Endothelial cell of umbilical vein (primary cell): ENCODE data around the gene PLEKHG4. TPM values are rescaled to one million over a fixed set of nuclear protein-coding genes. Genes with fewer than 3 reads are reported as not detected.

Experiments
- BruUV-seq: library from RNA; stranded (reverse); fragments of 400-500 nt; replicated peaks from 2 replicates; lab custom pipeline; 2021; lab: Mats Ljungman, UMichigan
- CTCF ChIA-PET: fragments of 300-600, 350-600 bp; sonication (Branson Sonifier 250); formaldehyde crosslinking; loops from one replicate; lab custom pipeline; 2021; ENCODE audit warnings: antibody characterized with exemption, inconsistent platforms; lab: Charles Lee
- POLR2A ChIA-PET: fragments of 300-600, 350-600 bp; sonication (Branson Sonifier 250); formaldehyde crosslinking; loops from one replicate; lab custom pipeline; 2021; ENCODE audit warnings: antibody characterized with exemption, inconsistent platforms; lab: Charles Lee
- DNase-seq: peaks from one replicate; pipeline ENCODE4 v3.0.0-alpha.2; 2011; ENCODE audit warnings: low read depth, low spot score
- FAIRE-seq: peaks from 2 replicates; lab custom pipeline; 2011; peaks lifted over from hg19 to GRCh38; lab: Jason Lieb, UNC
- H2AFZ ChIP-seq: 2 replicates; pipeline ENCODE4 v1.6.0; 2012; ENCODE audit warnings: low read depth, low read length, control low read depth, inconsistent platforms
- H3K27ac ChIP-seq: 2 replicates; pipeline ENCODE4 v1.5.1; 2011; ENCODE audit warnings: low read depth, mild to moderate bottlenecking, control low read depth, low read length, moderate library complexity; ENCODE audit not compliant: insufficient read depth
- H3K27me3 ChIP-seq, 2 experiments: 2 replicates each; pipeline versions ENCODE4 v1.6.0 to v1.6.1; 2011; ENCODE audit warnings: low read length in 2 of 2, mixed read lengths in 1 of 2; ENCODE audit not compliant: control insufficient read depth in 2 of 2, insufficient read depth in 2 of 2
- H3K36me3 ChIP-seq, 2 experiments: 2 replicates in 1 of 2; 3 replicates in 1 of 2; pipeline ENCODE4 v1.5.1; 2011; ENCODE audit warnings: low read length in 2 of 2, mild to moderate bottlenecking in 1 of 2, moderate library complexity in 1 of 2; ENCODE audit not compliant: control insufficient read depth in 2 of 2, insufficient read depth in 2 of 2; ENCODE audit errors: extremely low read depth in 1 of 2
- H3K4me1 ChIP-seq: 3 replicates; pipeline ENCODE4 v1.5.1; 2011; ENCODE audit warnings: mild to moderate bottlenecking, low read length; ENCODE audit not compliant: control insufficient read depth, insufficient read depth; ENCODE audit errors: extremely low read depth
- H3K4me2 ChIP-seq: 2 replicates; pipeline ENCODE4 v1.6.1; 2011; ENCODE audit warnings: low read length, control low read depth, mixed read lengths; ENCODE audit not compliant: insufficient read depth
- H3K4me3 ChIP-seq, 3 experiments: fragments of 200-600 bp in 1 of 3; sonication (generic), shearing (Covaris generic) in 1 of 3; replicated peaks in 1 of 3; 2 replicates each; pipeline ENCODE4 v1.5.1; 2011 to 2016; ENCODE audit warnings: control low read depth in 3 of 3, low read length in 3 of 3, mild to moderate bottlenecking in 2 of 3, inconsistent platforms in 1 of 3, low read depth in 1 of 3, moderate library complexity in 1 of 3; ENCODE audit not compliant: insufficient read depth in 1 of 3
- H3K79me2 ChIP-seq: 2 replicates; pipeline ENCODE4 v1.6.0; 2012; ENCODE audit warnings: low read length, inconsistent platforms; ENCODE audit not compliant: control insufficient read depth, insufficient read depth
- H3K9ac ChIP-seq: replicated peaks from 2 replicates; pipeline ENCODE3; 2011; ENCODE audit warnings: low read length, control low read depth; ENCODE audit not compliant: insufficient read depth; ENCODE audit errors: extremely low read depth
- H3K9me1 ChIP-seq: replicated peaks from 3 replicates; pipeline ENCODE4 v1.6.0; 2011; ENCODE audit warnings: mild to moderate bottlenecking, low read length; ENCODE audit not compliant: control insufficient read depth, insufficient read depth; ENCODE audit errors: extremely low read depth
- H3K9me3 ChIP-seq: replicated peaks from 2 replicates; pipeline ENCODE4 v1.5.1; 2012; ENCODE audit warnings: low read length, inconsistent platforms; ENCODE audit not compliant: control insufficient read depth, insufficient read depth
- H4K20me1 ChIP-seq: replicated peaks from 2 replicates; pipeline ENCODE3; 2011; ENCODE audit warnings: mild to moderate bottlenecking, low read length; ENCODE audit not compliant: control insufficient read depth, insufficient read depth; ENCODE audit errors: extremely low read depth
- CTCF ChIP-seq, 2 donors: IDR thresholded peaks; 1 replicate in 1 of 2; 2 replicates in 1 of 2; pipeline ENCODE4 v1.5.1; 2011; ENCODE audit warnings: low read length in 2 of 2, mild to moderate bottlenecking in 2 of 2, moderate library complexity in 2 of 2, control low read depth in 1 of 2, inconsistent platforms in 1 of 2, low read depth in 1 of 2; ENCODE audit not compliant: insufficient read depth in 1 of 2; ENCODE audit errors: extremely low read depth in 1 of 2
- EZH2 ChIP-seq: IDR thresholded peaks from 2 replicates; pipeline ENCODE4 v1.6.1; 2012; ENCODE audit warnings: borderline replicate concordance, low read depth, mild to moderate bottlenecking, moderate library complexity, low read length, inconsistent platforms; ENCODE audit not compliant: severe bottlenecking
- FOS ChIP-seq: IDR thresholded peaks from 2 replicates; pipeline ENCODE4 v1.6.1; 2011; ENCODE audit warnings: mild to moderate bottlenecking, low read length, moderate library complexity, borderline replicate concordance; ENCODE audit not compliant: insufficient read depth
- GATA2 ChIP-seq: IDR thresholded peaks from 2 replicates; pipeline ENCODE4 v1.7.0; 2011; ENCODE audit warnings: low read depth, mild to moderate bottlenecking, moderate library complexity, mixed read lengths, low read length; ENCODE audit not compliant: insufficient read length, insufficient read depth
- JUN ChIP-seq: IDR thresholded peaks from 2 replicates; pipeline ENCODE4 v1.6.1; 2011; ENCODE audit warnings: borderline replicate concordance, low read depth; ENCODE audit not compliant: insufficient read length, insufficient read depth
- MYC ChIP-seq: IDR thresholded peaks from one replicate; pipeline ENCODE4 v1.6.1; 2011; ENCODE audit warnings: mild to moderate bottlenecking, low read depth, low read length
- POLR2A ChIP-seq: IDR thresholded peaks from 2 replicates; pipeline ENCODE4 v1.6.1; 2012; ENCODE audit warnings: low read depth, mild to moderate bottlenecking, control low read depth, low read length
- POLR2AphosphoS5 ChIP-seq: IDR thresholded peaks from 2 replicates; pipeline ENCODE4 v1.6.1; 2012; ENCODE audit warnings: low read depth, mild to moderate bottlenecking, control low read depth, low read length, moderate library complexity; ENCODE audit not compliant: insufficient read depth
- dilution Hi-C: fragments of 300-500 bp; cut with MboI; formaldehyde crosslinking; loops from one replicate; pipeline ENCODE4 v1.15.0; 2019; ENCODE audit warnings: low sequenced_read_pairs; ENCODE audit not compliant: extremely low pct_ligation_motif_present
- intact Hi-C: fragments of 100-400 bp; cut with micrococcal nuclease; formaldehyde crosslinking; loops from one replicate; pipeline ENCODE4 v1.10.0; 2022
- polyA plus RNA-seq, 4 experiments: library from polyadenylated mRNA; depleted of rRNA in 3 of 4; stranded (reverse) in 3 of 4; unstranded in 1 of 4; fragments of >200 nt; gene quantifications; 2 replicates each; pipeline versions ENCODE4 v1.2.1 to v1.2.3, GENCODE V29; 2011 to 2012; ENCODE audit warnings: missing spikeins in 1 of 4
- total RNA-seq: library from RNA; stranded (reverse); gene quantifications from 2 replicates; pipeline ENCODE4 v1.2.3, GENCODE V29; 2021
- TF ChIP-seq, protein P1 (sequence below): IDR thresholded peaks from 2 replicates; pipeline ENCODE4 v1.6.1; 2011; ENCODE audit not compliant: insufficient read depth, insufficient read length

PLEKHG4 gene
- total and polyA plus RNA-seq, 2 donors (not counting 3 experiments of a cell fraction or from before 2014, with no cell fraction given): 26.6 to 34.8 TPM

- no peaks in the 10 kb centered on the region for H4K20me1 ChIP-seq
- H3K4me3 ChIP-seq: no peak overlapping the region
- H3K4me2 ChIP-seq: no peak overlapping the region
- ChIA-PET CTCF (interaction anchor here (1.7 kb wide), 1 partner anchor 20 kb away, joined by 3 read pairs; no protein-coding TSS in a partner anchor), POLR2A (interaction anchor here (1.5 kb wide), 1 partner anchor 13 kb away, joined by 5 read pairs; no protein-coding TSS in a partner anchor)
- peaks cover 11% of the 10 kb centered on the region for H3K4me1 ChIP-seq
- peaks cover 16 to 60% of the 10 kb centered on the region in 2 experiments for H3K36me3 ChIP-seq
- DNase-seq (no peak), FAIRE-seq (no peak)
- no peak overlapping the region for H3K27ac ChIP-seq
- dilution Hi-C loops: no loop called here
- H3K27me3 ChIP-seq: no peaks in the 10 kb centered on the region
- peaks cover 11% of the 10 kb centered on the region for H3K79me2 ChIP-seq
- TF ChIP-seq POLR2AphosphoS5 (peak; percentile 18), FOS (no peak)
- intact Hi-C loops: no loop called here
- no peaks in the 10 kb centered on the region for H3K9me3 ChIP-seq
- no TSS peak for BruUV-seq
- no peak overlapping the region for H2AFZ ChIP-seq
- H3K9ac ChIP-seq: no peak overlapping the region
- no peaks in the 10 kb centered on the region for H3K9me1 ChIP-seq
Measured at GRCh38 chr16:67230809-67231660, 48.3 kb upstream of the PLEKHG4 start.

DNA sequence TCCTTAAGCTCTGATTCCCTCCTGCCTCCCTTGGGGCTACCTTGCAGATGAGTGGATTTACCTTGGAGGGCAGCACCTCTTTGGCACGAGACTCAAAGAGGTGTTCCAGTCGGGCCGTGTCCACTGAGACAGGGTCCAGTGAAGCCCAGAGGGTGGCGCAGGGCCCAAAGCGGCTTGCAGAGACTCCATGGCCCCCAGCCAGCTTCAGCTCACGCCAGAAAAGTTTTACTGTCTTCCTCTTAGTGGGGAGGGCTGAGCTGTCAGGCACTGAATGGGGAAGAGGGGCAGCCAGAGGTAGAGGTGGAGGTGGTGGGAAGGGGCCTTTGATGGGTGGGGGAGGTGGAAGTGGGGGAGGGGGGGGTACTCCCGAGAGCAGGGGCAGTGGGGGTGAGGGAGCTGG lies 45.7 kb upstream of the PLEKHG4 start:
- Histone ChIP-seq H3K4me3 (no peak overlapping the region), H3K4me2 (no peak overlapping the region), H2AFZ (no peak overlapping the region), H3K9me3 (no peaks in the 10 kb centered on the region), H3K36me3 (peaks cover 21 to 78% of the 10 kb centered on the region in 2 experiments), H3K79me2 (peaks cover 2% of the 10 kb centered on the region), H3K27ac (no peak overlapping the region), H3K27me3 (no peaks in the 10 kb centered on the region), H3K9me1 (no peaks in the 10 kb centered on the region), H3K9ac (no peak overlapping the region), H3K4me1 (no peaks in the 10 kb centered on the region), H4K20me1 (no peaks in the 10 kb centered on the region)
- no peak for DNase-seq
- dilution Hi-C loops: no loop called here
- TF ChIP-seq JUN (no peak), MYC (no peak), CTCF (IDR thresholded peaks at IDR 0.05; ENCODE audit: extremely low read depth in 1 of 2, insufficient read depth in 1 of 2, low read depth in 1 of 2, low read length in 2 of 2) (no peak), POLR2A (no peak), EZH2 (no peak), POLR2AphosphoS5 (no peak), FOS (no peak), GATA2 (no peak)
- TF ChIP-seq, protein P1, sequence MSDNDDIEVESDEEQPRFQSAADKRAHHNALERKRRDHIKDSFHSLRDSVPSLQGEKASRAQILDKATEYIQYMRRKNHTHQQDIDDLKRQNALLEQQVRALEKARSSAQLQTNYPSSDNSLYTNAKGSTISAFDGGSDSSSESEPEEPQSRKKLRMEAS: no peak
- ChIA-PET CTCF (no interaction called here), POLR2A (no interaction called here)
- intact Hi-C loops: no loop called here
- BruUV-seq: no TSS peak
- FAIRE-seq: no peak
